GM19193 (cell line): ENCODE measurements around the gene KIAA0232.

Experiments used
- POLR2A ChIP-seq: IDR thresholded peaks from 4 replicates; pipeline ENCODE4 v1.6.1; 2011; ENCODE audit not compliant: insufficient read depth, insufficient read length; ENCODE audit errors: extremely low read depth

KIAA0232 gene

GRCh38 chr4:6849691-6850090 lies 67.2 kb downstream of the KIAA0232 start:
- no peak for TF ChIP-seq POLR2A

- no peak for TF ChIP-seq POLR2A
Observed at GRCh38 chr4:6851431-6851830, 68.9 kb downstream of the KIAA0232 start.

GRCh38 chr4:6851962-6852361 lies 69.4 kb downstream of the KIAA0232 start:
- no peak for TF ChIP-seq POLR2A

DNA sequence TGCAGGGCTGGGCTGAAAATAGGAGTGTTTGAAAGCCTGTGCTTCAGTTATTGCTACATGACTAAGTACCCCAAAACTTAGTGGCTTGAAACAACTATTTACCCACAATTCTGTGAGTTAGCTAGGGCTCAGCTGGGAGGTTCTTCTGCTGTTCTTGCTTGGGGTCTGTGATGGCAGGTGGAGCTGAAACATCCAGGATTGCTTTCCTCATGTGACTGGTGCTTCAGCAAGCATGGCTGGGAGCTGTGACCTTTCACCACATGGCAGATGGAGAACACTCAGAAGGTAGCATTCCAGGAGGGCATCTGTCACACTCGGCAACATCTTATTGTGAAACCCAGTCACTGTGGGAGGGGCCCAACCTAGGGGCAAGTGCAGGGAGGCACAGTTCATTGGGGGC lies 70.1 kb downstream of the KIAA0232 start:
- TF ChIP-seq POLR2A, result no peak

GRCh38 chr4:6854098-6854744 lies 71.7 kb downstream of the KIAA0232 start:
- TF ChIP-seq POLR2A, result no peak

GRCh38 chr4:6855692-6856297 lies 73.3 kb downstream of the KIAA0232 start:
- no peak for TF ChIP-seq POLR2A

GRCh38 chr4:6856391-6856790 lies 73.9 kb downstream of the KIAA0232 start:
- TF ChIP-seq POLR2A, result no peak

DNA sequence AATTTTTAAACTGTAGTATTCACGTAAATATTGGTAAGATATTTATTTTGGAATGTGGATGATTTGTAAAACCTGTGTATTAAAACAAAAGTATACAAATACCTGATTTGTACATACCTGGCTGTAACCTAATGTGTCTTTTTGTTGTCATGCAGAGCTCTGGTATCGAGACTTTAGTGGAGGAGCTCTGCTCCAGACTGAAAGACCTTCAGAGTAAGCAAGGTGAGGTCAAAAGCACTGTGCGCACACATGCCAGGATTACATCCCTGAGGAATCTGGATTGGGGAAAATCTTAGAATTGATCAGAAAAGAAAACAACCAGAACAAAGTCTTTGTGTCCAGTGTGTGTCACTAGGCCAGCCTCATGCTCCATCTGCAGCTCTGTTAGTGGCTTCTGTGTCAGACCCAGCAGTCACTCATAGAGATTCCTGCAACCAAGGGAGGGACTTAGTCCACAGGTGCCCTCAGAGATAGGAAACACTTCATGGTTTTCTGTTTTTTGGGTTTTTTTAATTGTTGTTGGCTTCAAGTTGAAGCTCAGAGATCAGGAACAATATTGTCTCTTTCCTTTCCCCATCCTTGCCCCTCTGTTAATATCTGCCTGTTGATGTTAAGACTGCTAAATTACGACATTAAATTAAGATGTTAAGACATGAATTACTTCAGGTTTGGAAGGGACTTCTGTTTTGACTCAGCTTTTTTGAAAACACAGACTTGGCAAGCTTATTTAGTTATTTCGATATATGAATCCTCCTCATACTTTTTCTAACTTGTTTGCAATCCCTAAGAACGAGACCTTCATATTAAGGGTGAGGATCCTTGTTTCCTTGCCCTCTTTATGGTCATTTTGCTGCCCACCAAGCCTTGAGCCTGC lies 74.7 kb downstream of the KIAA0232 start:
- no peak for TF ChIP-seq POLR2A

DNA sequence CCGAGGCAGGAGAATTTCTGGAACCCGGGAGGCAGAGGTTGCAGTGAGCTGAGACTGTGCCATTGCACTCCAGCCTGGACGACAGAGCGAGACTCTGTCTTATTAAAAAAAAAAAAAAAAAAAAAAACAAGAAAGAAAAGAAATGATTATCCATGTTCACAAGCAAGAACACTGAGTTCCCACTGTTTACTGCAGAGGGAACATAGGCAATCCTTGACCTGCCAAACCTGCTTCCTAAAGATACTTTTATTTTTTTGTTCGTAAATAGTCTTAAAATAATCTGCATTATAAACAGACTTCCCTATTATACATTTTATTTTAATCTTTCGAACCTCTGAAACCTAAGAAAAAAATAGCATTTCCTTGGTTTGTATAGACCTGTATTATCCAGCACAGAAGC lies 76.5 kb downstream of the KIAA0232 start:
- no peak for TF ChIP-seq POLR2A

DNA sequence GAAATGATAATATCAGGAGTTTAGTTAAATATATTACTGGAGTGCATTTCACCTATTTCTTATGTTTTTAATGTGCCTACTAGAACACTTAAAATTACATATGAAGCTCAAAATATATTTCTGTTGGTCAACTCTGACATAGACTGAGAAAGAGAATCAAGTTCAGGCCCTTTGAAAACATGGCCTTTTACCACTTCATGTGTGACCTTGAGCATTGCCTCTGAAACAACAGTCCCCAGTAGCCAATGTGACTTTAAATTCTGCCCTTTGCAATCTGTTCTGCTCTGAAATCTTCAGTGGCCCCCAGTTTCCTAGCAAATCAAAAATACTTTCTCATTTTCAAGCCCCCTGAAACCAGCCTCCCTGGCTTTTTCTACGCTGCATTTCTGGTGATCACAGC lies 77.0 kb downstream of the KIAA0232 start:
- TF ChIP-seq POLR2A, result no peak

GRCh38 chr4:6868386-6868785 lies 85.9 kb downstream of the KIAA0232 start:
- no peak for TF ChIP-seq POLR2A

GRCh38 chr4:6869944-6870343 lies 87.4 kb downstream of the KIAA0232 start:
- TF ChIP-seq POLR2A, result no peak

- TF ChIP-seq POLR2A, result no peak
Observed at GRCh38 chr4:6873291-6873690, 90.8 kb downstream of the KIAA0232 start.

- no peak for TF ChIP-seq POLR2A
Observed at GRCh38 chr4:6873792-6874461, 91.4 kb downstream of the KIAA0232 start.

GRCh38 chr4:6874981-6875380 lies 92.5 kb downstream of the KIAA0232 start:
- no peak for TF ChIP-seq POLR2A

DNA sequence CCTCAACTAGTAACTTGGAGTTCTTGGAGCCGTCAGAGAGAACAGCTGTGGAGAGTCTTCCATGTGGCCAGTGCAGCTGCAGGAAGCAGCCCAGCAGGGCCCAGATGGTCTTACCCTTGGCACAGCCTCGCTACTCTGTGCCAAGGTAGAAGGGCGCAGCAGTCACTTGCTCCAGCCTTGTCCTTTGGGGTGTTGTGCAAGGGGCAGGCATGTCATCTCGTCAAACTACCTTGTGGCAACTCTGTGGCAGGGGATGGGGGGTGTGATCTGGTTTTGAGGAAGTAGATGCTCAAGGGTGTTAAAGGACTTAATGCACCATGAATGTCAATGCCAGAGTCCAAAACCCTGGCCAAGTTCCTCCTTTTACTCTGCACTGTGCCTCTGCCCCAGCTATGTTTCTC lies 92.9 kb downstream of the KIAA0232 start:
- no peak for TF ChIP-seq POLR2A

DNA sequence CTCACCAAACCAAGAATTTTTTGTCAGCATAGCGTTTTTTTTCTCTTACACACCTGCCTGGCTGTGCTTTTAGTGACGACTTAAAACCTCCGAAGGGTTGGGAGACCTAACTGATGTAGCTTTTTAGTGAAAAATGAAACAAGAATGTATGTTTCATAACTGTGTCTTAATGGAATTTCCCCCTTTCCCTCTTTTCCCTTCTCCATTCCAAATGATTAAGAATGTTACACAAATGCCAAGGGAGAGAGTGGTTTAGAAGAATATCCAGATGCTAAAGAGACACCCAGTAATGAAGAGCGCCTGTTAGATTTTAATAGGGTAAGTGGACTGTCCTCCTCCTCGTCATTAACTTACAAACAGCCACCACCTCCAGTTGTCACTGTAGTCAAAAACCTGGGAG lies 93.9 kb downstream of the KIAA0232 start:
- no peak for TF ChIP-seq POLR2A
